GM12873 (cell line): ENCODE measurements around the gene EN1.

Experiments
- CTCF ChIP-seq: IDR thresholded peaks from 2 replicates; pipeline ENCODE4 v1.5.1; 2012; ENCODE audit warnings: low read depth, mild to moderate bottlenecking, moderate library complexity, low read length, control low read depth; ENCODE audit not compliant: insufficient read depth; ENCODE audit errors: missing control alignments

Gene EN1

DNA sequence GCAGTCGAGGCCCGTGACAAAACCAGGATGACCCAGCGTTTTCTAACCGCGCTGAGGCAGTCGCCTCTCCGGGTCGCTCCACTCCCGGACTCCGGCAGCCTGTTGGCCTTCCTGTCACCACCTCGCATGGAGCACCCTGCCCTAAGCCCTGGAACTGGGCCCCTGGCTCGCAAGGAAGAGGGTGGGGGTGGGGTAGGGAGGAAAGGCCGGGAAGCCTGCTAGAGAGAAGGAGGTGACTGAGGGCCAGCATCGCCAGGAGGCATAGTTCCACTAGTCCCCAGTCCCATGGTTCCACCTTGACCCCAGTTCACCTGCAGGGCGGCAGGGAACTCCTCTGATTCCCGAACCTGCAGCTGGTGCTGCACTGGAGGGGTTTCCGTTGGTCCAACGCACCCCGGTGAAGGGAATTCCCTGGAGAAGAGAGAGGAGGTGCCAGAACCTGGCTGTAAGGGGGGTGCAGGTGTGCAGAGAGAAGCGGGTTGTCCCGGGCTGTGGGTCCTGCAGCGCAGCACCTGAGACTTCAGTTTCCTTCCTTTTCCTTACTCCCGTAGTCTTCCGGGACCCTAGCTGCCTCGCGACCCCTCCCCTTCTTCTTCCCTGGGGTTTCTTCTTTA is 11.8 kb upstream of the EN1 start:
- no peak for TF ChIP-seq CTCF

DNA sequence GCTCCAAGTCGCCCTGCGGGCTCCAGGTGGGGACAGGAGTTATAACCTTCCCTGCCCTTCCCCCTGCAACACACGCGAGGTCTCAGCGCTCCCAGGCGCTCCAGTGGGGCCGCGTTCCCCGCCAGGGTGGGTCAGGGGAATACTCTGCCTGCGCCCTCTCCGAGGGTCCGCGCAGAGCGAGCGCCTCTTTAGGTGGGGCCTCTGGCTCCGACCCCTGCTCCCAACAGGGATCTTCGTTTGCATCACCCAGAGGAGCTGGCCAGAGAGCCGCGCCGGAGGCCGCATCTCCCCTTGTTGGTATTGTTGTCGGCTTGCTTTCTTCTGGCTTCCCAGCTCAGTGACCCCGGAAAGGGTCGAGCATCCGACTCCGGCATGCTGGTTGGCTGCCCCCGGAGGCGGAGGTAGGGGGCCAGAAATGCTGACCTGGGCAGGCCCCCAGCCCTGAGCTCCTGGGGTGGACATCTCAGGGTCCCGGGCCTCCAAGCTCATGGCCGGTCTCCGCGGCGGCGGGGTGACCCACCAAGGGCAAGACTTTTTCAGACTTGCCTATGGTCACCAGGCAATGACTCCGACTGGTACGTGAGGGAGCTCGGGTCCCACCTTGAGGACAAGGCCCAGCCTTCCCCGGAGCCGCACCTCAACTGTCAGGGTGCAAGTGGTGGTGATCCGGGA is 11.2 kb upstream of the EN1 start:
- no peak for TF ChIP-seq CTCF

- no peak for TF ChIP-seq CTCF
These were observed 10.4 kb upstream of the EN1 start for GRCh38 chr2:118857677-118858484.

DNA sequence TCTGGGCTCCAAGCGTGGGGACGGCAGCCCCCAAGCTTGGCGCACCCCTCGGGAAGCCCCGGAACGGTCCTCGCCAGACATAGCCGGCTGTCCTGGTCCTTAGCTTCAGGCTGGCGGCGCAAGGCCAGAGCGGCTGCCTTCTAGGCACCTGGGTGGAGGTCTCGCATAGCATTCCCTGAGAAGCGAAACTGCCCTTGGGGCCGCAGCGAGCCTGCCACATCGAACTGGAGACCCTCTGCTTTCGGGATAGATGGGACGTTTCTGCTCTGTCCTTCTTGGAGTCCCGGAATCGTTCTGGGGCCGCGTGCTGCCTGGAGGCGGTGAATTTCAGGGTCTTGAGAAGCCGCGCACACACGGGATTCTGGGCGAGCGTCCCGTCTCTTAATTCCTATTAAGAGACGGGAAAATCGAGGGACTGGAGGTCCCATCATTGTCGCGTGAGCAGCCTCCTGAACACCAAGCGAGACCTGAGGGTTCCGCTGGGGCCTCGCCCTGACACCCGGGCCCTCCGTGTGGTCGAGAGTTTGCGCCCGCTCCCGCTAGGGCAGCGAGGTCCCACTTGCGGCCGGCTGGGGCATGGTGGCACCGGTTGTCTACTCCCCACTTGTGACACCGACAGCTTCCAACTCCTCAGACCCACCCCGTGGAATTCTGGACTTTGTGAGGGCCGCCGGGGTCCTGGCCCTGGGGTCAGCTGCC is 9.7 kb upstream of the EN1 start:
- no peak for TF ChIP-seq CTCF

GRCh38 chr2:118856330-118856977 is 9.0 kb upstream of the EN1 start:
- TF ChIP-seq CTCF = no peak

GRCh38 chr2:118855451-118856279 is 8.2 kb upstream of the EN1 start:
- TF ChIP-seq CTCF = peak; percentile 85
